WERI-Rb-1 (cell line): Measurements from ENCODE around the gene JPH2.
A peak's percentile ranks its signal among the peaks of the same experiment; 100 is the strongest.

ENCODE experiments used
- DNase-seq: peaks from one replicate; pipeline ENCODE4 v3.0.0-alpha.2; 2020
- H3K27ac ChIP-seq: fragments of 250-450 bp; sonication (Bioruptor Pico); 2 replicates; pipeline ENCODE4 v1.5.1; 2020; ENCODE audit warnings: mild to moderate bottlenecking, moderate library complexity
- H3K27me3 ChIP-seq: fragments of 250-450 bp; sonication (Bioruptor Pico); 2 replicates; pipeline ENCODE4 v1.5.1; 2021; ENCODE audit warnings: mild to moderate bottlenecking, low read depth, moderate library complexity; ENCODE audit not compliant: insufficient read depth, severe bottlenecking
- H3K36me3 ChIP-seq: fragments of 250-450 bp; sonication (Bioruptor Pico); 2 replicates; pipeline ENCODE4 v1.5.1; 2020; ENCODE audit warnings: mild to moderate bottlenecking, moderate library complexity
- H3K4me3 ChIP-seq: 2 replicates; pipeline ENCODE4 v1.5.1; 2011; ENCODE audit warnings: low read depth, mild to moderate bottlenecking, control low read depth, low read length
- H3K9me3 ChIP-seq: fragments of 250-450 bp; sonication (Bioruptor Pico); 2 replicates; pipeline ENCODE4 v1.5.1; 2021; ENCODE audit warnings: mild to moderate bottlenecking, moderate library complexity; ENCODE audit not compliant: severe bottlenecking
- CTCF ChIP-seq: IDR thresholded peaks from 2 replicates; pipeline ENCODE4 v1.5.1; 2011; ENCODE audit warnings: low read depth, mild to moderate bottlenecking, control low read depth, inconsistent platforms, low read length

JPH2 gene

GRCh38 chr20:44222633-44223368, 35.8 kb upstream of the JPH2 start:
- DNase-seq, result peak; percentile 52
- peak; percentile 60 for TF ChIP-seq CTCF

DNA sequence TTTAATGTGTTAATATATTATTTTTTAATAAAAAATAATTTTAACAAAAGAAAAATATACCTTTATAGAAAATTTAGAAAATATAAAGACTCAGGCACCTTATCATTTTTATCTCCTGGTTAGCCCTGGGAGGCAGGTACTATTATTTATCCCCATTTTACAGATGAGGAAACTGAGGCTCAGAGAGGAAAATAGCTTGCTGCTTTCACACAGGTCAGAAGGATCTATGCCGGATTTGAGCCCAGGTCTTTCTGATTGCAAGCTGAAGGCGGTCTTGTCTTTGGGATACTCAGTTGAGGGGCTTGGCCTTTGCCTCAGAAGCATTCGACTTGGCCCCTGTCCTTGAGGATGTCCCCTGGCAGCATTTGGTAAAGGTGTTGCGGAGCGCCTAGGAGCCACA, 35.0 kb upstream of the JPH2 start:
- no peaks in the 10 kb centered on the region for H3K36me3 ChIP-seq
- DNase-seq, result no peak
- H3K9me3 ChIP-seq, result no peaks in the 10 kb centered on the region
- H3K27ac ChIP-seq, result no peak overlapping the region
- H3K27me3 ChIP-seq, result no peaks in the 10 kb centered on the region
- no peak overlapping the region for H3K4me3 ChIP-seq
- TF ChIP-seq CTCF, result no peak

More at GRCh38 chr20:44222633-44223368, 35.8 kb upstream of the JPH2 start:
- no peak overlapping the region for H3K4me3 ChIP-seq
- no peaks in the 10 kb centered on the region for H3K36me3 ChIP-seq
- H3K9me3 ChIP-seq, result no peaks in the 10 kb centered on the region
- H3K27me3 ChIP-seq, result no peaks in the 10 kb centered on the region
- H3K27ac ChIP-seq, result no peak overlapping the region

- Histone ChIP-seq H3K27me3 (no peaks in the 10 kb centered on the region), H3K4me3 (no peak overlapping the region), H3K9me3 (no peaks in the 10 kb centered on the region), H3K36me3 (no peaks in the 10 kb centered on the region), H3K27ac (no peak overlapping the region)
- no peak for DNase-seq
- no peak for TF ChIP-seq CTCF
These were observed 34.5 kb upstream of the JPH2 start for GRCh38 chr20:44221368-44221954.

DNA sequence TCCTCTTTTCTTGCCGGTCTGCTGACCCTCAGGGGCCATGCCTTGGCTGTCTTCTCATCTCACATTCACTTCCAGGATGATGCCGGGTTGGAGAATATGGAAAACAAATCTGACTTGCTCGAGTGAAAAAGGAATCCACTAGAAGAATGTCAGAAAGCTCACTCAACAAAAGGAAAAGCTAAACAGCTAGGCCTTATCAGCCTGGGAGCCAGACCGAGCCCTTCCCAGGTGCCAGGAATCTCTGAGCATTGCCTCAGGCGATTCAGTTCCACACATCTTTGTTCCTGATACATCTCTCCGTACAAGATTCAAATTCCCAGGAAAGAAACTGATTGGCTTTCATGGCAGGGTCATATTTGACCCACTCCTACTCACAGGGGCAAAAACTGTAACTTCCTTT, 32.8 kb upstream of the JPH2 start:
- H3K36me3 ChIP-seq, result no peaks in the 10 kb centered on the region
- no peak for DNase-seq
- no peaks in the 10 kb centered on the region for H3K27me3 ChIP-seq

GRCh38 chr20:44219170-44219730, 32.3 kb upstream of the JPH2 start:
- no peaks in the 10 kb centered on the region for H3K9me3 ChIP-seq
- H3K36me3 ChIP-seq, result no peaks in the 10 kb centered on the region
- no peak for TF ChIP-seq CTCF
- H3K27ac ChIP-seq, result no peak overlapping the region
- no peak overlapping the region for H3K4me3 ChIP-seq
- H3K27me3 ChIP-seq, result no peaks in the 10 kb centered on the region
- no peak for DNase-seq

More for the DNA sequence above, 32.8 kb upstream of the JPH2 start:
- no peak for TF ChIP-seq CTCF
- Histone ChIP-seq H3K27ac (no peak overlapping the region), H3K9me3 (no peaks in the 10 kb centered on the region), H3K4me3 (no peak overlapping the region)
